ENCODE measurements around the gene PRR19. TPM values are rescaled to one million over a fixed set of nuclear protein-coding genes. Genes with fewer than 3 reads are reported as not detected.

The PRR19 gene
- total and polyA plus RNA-seq, 10 of the 15 experiments (the other 5 are each of a cell fraction or from before 2014, with no cell fraction given), result 0.09 to 1.7 (median 0.73) TPM; not detected in 1

- RAD21 ChIA-PET (ENCODE audit: unreplicated experiment), result no interaction called here
- SMC1A ChIA-PET (ENCODE audit: uncharacterized antibody, unreplicated experiment), result no interaction called here
- TF ChIP-seq SUPT20H (IDR thresholded peaks at IDR 0.05; ENCODE audit: borderline replicate concordance, control insufficient read depth, low read depth, low read length) (no peak), E4F1 (IDR thresholded peaks at IDR 0.05; ENCODE audit: borderline replicate concordance, partially characterized antibody) (no peak)
- H3K4me2 ChIP-seq (ENCODE audit: control insufficient read depth, insufficient read depth), result no peak overlapping the region
- CTCF ChIA-PET, result no interaction called here
- H3K79me2 ChIP-seq (ENCODE audit: control insufficient read depth, insufficient read depth, low read length), result no peaks in the 10 kb centered on the region
- no peaks in the 10 kb centered on the region for H4K20me1 ChIP-seq (ENCODE audit: control insufficient read depth, insufficient read depth)
- DNase-seq (ENCODE audit: low read depth, low spot score) (no peak), ATAC-seq (no peak), FAIRE-seq (no peak)
- H3K9me3 ChIP-seq (replicated peaks; ENCODE audit: control insufficient read depth, insufficient read depth, low read length), result no peaks in the 10 kb centered on the region
- H3K27ac ChIP-seq (ENCODE audit: control insufficient read depth, insufficient read depth), result no peak overlapping the region
- POLR2A ChIA-PET, result no interaction called here
- H2AFZ ChIP-seq (ENCODE audit: control insufficient read depth, low read depth, low read length), result no peak overlapping the region
- H3K4me3 ChIP-seq, result no peak overlapping the region
- H3K4me1 ChIP-seq (ENCODE audit: control insufficient read depth, insufficient read depth, low read length), result no peaks in the 10 kb centered on the region
- H3K36me3 ChIP-seq (ENCODE audit: control insufficient read depth in 2 of 2, insufficient read depth in 2 of 2, low read length in 1 of 2), result no peaks in the 10 kb centered on the region; a peak in 2 of 4 replicates
- in situ Hi-C loops (cut with MboI), result no loop called here
- WGBS (ENCODE audit: insufficient coverage, insufficient replicate concordance, low lambda C conversion rate, missing lambda C conversion rate), result 95% methylated on average over 14 of the region's 14 CpGs
- intact Hi-C loops (cut with micrococcal nuclease; ENCODE audit: unreplicated experiment), result no loop called here
- no TSS peak for BruUV-seq (replicated peaks)
- no peak overlapping the region for H3K9ac ChIP-seq (ENCODE audit: control insufficient read depth, insufficient read depth, low read length)
- no peaks in the 10 kb centered on the region for H3K27me3 ChIP-seq (replicated peaks in 1 of 2; ENCODE audit: control insufficient read depth in 2 of 2, insufficient read depth in 2 of 2, low read length in 1 of 2)
Observed at GRCh38 chr19:42348211-42348610, 46.3 kb downstream of the PRR19 start.

GRCh38 chr19:42349378-42350107 lies 47.6 kb downstream of the PRR19 start:
- ChIA-PET SMC1A (ENCODE audit: uncharacterized antibody, unreplicated experiment) (no interaction called here), POLR2A (no interaction called here), CTCF (no interaction called here), RAD21 (ENCODE audit: unreplicated experiment) (interaction anchor here (0.6 kb wide), 1 partner anchor 82 kb away, joined by 3 read pairs; no protein-coding TSS in a partner anchor)
- no peak overlapping the region for H3K4me3 ChIP-seq
- no peaks in the 10 kb centered on the region for H3K36me3 ChIP-seq (ENCODE audit: control insufficient read depth in 2 of 2, insufficient read depth in 2 of 2, low read length in 1 of 2)
- H2AFZ ChIP-seq (ENCODE audit: control insufficient read depth, low read depth, low read length), result no peak overlapping the region
- 77% methylated on average over 14 of the region's 14 CpGs for WGBS (ENCODE audit: insufficient coverage, insufficient replicate concordance, low lambda C conversion rate, missing lambda C conversion rate)
- H3K27me3 ChIP-seq (replicated peaks in 1 of 2; ENCODE audit: control insufficient read depth in 2 of 2, insufficient read depth in 2 of 2, low read length in 1 of 2), result no peaks in the 10 kb centered on the region
- H4K20me1 ChIP-seq (ENCODE audit: control insufficient read depth, insufficient read depth), result no peaks in the 10 kb centered on the region
- in situ Hi-C loops (cut with MboI), result no loop called here
- H3K79me2 ChIP-seq (ENCODE audit: control insufficient read depth, insufficient read depth, low read length), result no peaks in the 10 kb centered on the region
- H3K4me2 ChIP-seq (ENCODE audit: control insufficient read depth, insufficient read depth), result no peak overlapping the region
- no TSS peak for BruUV-seq (replicated peaks)
- H3K4me1 ChIP-seq (ENCODE audit: control insufficient read depth, insufficient read depth, low read length), result no peaks in the 10 kb centered on the region
- no peaks in the 10 kb centered on the region for H3K9me3 ChIP-seq (replicated peaks; ENCODE audit: control insufficient read depth, insufficient read depth, low read length)
- no peak overlapping the region for H3K27ac ChIP-seq (ENCODE audit: control insufficient read depth, insufficient read depth)
- no peak overlapping the region for H3K9ac ChIP-seq (ENCODE audit: control insufficient read depth, insufficient read depth, low read length)
- TF ChIP-seq NR2F1 (conservative IDR thresholded peaks at IDR 0.05) (peak; percentile 53; the same call in 1 of the 2 replicates), NR2C1 (IDR thresholded peaks at IDR 0.05) (peak; percentile 23; the same call in 1 of the 2 replicates), ZNF687 (IDR thresholded peaks at IDR 0.05) (no peak)
- intact Hi-C loops (cut with micrococcal nuclease; ENCODE audit: unreplicated experiment), result no loop called here
- DNase-seq (ENCODE audit: low read depth, low spot score) (no peak), FAIRE-seq (no peak), ATAC-seq (no peak)

Measured in GM12878 (cell line).